Stimulated activated CD4-positive, alpha-beta T cell treated with anti-CD3 and anti-CD28 coated beads, Interleukin-15, amount 100 ng/mL, for 1 hour (primary cell): ENCODE data around the gene TMED10.

Experiments
- DNase-seq, 2 donors: peaks; one replicate each; pipeline ENCODE4 v3.0.0-alpha.2; 2020; ENCODE audit warnings: low read depth in 1 of 2, low spot score in 1 of 2

The TMED10 gene

DNA sequence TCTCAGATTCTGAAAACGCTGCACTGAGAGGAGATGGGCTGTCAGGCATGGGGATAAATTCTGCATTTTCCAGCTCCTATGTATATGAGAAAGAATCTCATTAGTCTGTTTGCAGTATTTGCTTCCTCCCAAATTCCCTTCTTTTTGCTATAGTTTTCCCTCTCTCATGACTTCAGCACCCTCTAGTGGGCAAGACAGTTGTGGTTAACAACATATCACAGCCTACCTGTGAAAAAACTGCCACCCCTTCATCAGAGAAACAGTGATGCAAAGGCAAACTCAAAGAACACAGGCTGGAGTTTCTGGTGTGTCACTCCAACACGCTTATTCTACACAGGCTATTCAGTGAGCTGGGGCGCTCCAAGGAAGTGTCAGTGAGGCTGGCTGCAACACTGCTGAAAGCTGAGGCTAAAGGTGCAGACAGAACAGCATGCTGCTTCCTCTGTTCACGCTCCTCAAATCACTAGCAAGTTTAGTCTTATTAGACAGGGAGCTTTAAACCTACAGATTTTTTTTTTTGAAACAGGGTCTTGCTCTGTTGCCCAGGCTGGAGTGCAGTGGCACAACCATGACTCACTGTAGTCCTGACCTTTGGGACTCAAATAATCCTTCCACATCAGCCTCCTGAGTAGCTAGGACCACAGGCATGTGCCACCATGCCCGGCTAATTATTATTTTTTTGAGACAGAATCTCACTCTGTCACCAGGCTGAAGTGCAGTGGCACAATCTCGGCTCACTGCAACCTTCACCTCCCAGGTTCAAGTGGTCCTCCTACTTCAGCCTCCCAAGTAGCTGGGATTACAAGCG is 87.6 kb downstream of the TMED10 start:
- DNase-seq, result no peak

DNA sequence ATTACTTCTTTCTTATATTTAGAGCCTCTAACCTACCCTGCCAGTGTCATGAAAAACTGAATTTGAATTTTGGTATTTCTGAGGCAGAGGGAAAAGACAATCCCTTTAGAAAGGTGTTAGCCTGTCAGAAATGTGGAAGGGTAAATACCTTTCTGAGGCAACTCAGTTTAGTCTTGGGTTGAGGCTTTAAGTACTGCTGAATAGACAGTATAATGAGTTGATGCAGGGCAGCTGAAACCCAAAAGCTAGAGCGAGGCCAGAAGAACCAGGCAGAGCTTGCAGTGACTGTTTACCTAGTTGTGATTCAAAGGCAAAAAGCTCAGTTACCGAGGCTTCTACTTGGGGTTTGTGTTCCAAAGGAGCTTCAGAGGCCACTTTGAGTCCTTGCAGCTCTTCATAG is 88.3 kb downstream of the TMED10 start:
- DNase-seq, result no peak

DNA sequence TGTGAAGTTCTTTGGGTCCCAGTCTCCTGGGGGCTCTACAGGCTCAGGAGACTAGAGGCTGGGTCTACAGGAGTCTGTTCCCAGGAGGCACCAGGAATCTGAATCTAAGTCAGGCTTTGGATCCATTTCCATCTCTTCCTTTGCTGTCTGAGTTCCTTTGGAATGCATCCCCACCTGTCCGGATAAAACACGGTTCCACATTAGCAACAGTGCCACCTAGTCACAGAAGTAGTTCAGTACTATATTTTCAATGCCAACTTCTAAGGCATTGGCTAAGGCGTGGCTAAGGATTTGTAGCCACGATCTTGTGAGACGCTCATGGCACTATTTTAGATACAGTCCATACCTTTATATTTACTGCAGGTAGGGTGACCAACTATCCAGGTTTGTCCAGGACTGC is 91.9 kb downstream of the TMED10 start:
- no peak for DNase-seq

DNA sequence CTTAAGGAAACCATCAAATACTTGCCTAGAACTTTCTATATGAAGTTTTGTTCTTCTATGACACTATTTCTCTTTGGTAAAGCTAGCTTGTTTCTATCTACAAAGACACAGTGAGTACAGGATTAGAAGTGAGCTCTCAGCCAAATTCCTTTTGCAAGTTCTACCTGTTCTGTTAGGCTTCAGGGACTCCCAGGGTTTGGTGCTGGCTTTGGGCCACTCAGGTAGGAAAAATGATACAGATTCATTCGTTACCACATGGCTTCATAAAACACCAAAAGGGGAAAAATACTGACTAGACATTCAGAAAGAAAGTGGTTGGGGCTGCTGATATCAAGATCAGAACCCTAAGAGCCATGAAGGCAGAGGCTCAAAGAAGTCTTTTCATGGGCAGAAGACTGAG is 93.1 kb downstream of the TMED10 start:
- DNase-seq, result no peak

DNA sequence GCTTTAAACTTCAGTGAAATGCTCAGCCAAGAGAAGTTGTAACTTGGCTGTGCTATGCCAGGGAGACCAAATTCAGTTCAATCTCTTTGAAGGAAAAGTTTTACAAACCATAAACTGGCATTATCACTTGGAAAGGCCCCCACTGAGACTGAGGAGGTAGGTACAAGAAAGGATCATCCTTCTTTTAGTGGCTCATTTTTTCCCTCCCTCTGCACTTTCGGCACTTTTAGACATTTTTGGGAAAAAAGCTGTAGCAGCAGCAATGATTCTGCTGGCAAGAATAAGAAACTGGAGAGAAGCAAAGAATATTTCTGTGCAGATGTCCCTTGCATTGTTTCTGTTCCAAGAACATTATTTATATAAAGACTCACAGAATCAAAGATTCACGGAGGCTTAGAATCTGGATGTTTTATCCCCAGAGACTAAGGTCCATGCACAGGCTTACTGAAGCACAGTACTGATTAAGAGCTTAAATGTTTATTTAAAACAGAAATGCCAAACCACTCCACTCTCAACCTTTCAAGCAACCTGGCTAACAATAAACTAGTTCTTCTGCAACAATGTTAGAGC is 94.7 kb downstream of the TMED10 start:
- no peak for DNase-seq
